Measurements from ENCODE around the gene NAALADL2.
"Not testable (repeated sequence)": the region's sequence is repeated elsewhere in the genome, so short reads cannot be mapped to it uniquely, and the experiment has no call there.

The NAALADL2 gene

DNA sequence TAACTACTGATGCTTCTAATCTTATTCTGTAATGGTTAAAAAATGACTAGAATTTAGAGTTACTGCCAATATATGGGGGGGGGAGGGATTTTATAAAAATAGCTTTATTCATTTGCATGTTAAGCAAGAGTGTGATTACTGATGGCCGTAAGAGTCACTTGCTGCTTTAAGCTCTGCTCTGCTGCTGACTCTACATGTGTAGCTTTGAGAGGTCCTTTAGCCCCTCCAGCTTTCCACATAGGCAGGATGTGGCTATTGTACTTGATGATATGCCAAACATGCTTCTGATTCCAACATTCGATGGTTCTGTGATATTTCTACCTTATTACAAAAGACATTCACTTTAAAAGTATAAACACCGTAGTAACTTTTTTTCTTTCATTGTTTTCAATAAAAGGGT lies 511.3 kb downstream of the NAALADL2 start:
- DNase-seq (ENCODE audit: low spot score): not testable (repeated sequence)

DNA sequence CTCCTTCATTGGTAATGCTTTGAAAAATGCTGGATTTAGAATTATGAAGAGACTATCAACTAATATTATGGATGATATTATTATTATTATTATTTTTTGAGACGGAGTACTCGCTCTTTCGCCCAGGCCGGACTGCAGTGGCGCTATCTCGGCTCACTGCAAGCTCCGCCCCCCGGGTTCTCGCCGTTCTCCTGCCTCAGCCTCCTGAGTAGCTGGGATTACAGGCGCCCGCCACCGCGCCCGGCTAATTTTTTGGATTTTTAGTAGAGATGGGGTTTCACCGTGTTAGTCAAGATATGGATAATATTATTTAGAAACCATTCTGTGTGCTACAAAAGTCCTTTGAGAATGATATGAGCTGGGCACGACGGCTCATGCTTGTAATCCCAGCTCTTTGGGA lies 512.1 kb downstream of the NAALADL2 start:
- DNase-seq (ENCODE audit: low spot score): not testable (repeated sequence)

- DNase-seq (ENCODE audit: low spot score): no peak
These were observed 515.6 kb downstream of the NAALADL2 start for GRCh38 chr3:175374705-175375104.

DNA sequence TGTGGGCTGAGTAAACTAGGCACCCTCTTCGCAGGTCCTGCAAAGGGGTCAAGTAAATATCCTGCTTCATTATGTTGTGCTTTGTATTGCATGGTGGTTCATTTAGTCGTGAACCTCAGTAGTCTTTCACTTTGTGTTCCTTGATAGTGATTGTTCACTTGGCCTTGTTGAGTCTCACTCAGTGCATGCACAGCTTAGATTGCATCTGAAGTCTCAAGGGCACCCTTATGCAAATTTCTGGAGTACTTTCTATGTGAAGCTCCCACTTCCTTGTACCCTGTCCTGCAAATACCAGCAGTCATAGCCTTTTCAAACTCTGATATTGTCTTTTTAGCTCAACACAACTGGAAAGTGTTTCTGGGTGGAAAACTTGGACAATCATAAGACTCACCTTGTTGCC lies 519.2 kb downstream of the NAALADL2 start:
- DNase-seq (ENCODE audit: low spot score): no peak

DNA sequence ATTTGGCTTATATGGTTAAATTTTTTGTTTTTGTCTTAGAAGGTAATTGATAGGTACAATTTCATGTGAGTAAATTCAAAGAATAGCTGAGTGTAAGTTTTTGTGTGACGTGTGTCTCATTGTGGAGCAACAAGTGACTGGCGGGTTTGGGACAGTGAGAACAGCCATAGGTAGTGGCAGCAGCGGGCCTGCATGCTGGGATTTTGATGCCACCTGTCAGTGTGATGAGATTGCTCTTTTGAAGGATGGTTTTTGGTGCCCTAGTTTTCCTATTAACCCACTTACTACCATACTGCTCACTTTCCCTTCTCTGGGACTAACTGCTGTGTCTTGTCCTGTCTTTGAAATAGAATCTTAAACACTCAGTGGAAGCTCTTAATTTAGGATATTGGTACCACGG lies 522.6 kb downstream of the NAALADL2 start:
- no peak for DNase-seq (ENCODE audit: low spot score)

- DNase-seq (ENCODE audit: low spot score): no peak
These were observed 524.2 kb downstream of the NAALADL2 start for GRCh38 chr3:175383371-175383770.

- DNase-seq (ENCODE audit: low spot score): no peak
These were observed 524.7 kb downstream of the NAALADL2 start for GRCh38 chr3:175383813-175384212.

- no peak for DNase-seq (ENCODE audit: low spot score)
These were observed 525.4 kb downstream of the NAALADL2 start for GRCh38 chr3:175384569-175384968.

GRCh38 chr3:175386630-175387029 lies 527.5 kb downstream of the NAALADL2 start:
- no peak for DNase-seq (ENCODE audit: low spot score)

GRCh38 chr3:175389560-175389959 lies 530.4 kb downstream of the NAALADL2 start:
- no peak for DNase-seq (ENCODE audit: low spot score)

DNA sequence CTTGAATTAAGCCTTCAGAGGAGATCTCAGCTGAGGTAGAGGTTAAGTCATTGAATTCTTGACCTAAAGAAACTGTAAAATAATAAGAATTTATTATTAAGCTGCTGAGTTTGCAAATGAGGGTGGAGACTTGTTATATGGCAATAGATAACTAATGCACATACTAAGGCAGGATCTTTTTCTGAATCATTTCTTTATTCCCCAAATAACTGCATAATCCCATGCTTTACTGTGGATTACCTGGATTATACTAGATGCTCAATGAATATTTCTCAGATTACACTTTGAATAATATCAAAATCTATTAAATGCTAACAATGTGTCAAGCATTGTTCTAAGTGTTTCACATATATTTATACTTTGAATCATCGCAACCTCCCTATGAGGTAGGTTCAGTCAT lies 532.5 kb downstream of the NAALADL2 start:
- DNase-seq (ENCODE audit: low spot score): no peak

GRCh38 chr3:175392653-175393052 lies 533.5 kb downstream of the NAALADL2 start:
- no peak for DNase-seq (ENCODE audit: low spot score)

DNA sequence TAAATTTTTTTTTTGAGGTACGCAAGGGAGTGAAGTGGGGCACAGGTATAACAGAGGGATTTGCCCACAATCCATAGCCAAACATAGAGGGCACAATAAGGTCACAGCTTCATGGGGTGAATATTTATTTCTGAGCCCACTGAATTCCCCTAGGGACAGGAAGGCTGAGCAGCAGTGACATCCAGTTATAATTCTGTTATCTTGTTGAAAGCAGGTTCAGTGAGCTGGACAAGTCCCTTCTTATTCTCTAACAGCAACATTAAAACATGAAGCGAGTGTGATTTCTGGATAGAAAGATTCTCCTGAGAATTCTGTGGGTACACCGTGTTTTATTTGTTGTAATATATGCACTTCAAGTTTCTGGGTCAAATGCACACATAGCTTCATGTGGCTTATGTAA lies 538.2 kb downstream of the NAALADL2 start:
- DNase-seq (ENCODE audit: low spot score): no peak

- no peak for DNase-seq (ENCODE audit: low spot score)
These were observed 539.5 kb downstream of the NAALADL2 start for GRCh38 chr3:175398676-175399075.

GRCh38 chr3:175399156-175399840 lies 540.2 kb downstream of the NAALADL2 start:
- no peak for DNase-seq (ENCODE audit: low spot score)

- DNase-seq (ENCODE audit: low spot score): no peak
These were observed 544.9 kb downstream of the NAALADL2 start for GRCh38 chr3:175404027-175404426.

DNA sequence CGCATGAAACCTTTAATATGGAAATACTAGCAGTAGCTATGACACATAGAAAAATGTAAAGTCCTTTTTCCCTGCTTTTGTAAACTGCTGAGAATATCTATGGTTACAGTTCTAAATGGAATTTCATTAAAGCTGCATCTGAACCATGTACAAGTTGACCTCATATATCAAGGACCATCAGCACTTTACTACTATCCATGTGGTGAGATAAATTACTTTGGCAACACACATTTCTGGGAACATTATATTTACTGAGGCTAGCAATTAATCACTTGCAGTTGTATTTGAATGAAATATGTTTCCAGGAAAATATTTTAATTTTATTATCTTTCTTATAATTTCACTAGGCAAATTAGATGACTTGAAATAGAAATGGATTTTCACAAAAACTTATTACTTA lies 545.5 kb downstream of the NAALADL2 start:
- DNase-seq (ENCODE audit: low spot score): no peak

DNA sequence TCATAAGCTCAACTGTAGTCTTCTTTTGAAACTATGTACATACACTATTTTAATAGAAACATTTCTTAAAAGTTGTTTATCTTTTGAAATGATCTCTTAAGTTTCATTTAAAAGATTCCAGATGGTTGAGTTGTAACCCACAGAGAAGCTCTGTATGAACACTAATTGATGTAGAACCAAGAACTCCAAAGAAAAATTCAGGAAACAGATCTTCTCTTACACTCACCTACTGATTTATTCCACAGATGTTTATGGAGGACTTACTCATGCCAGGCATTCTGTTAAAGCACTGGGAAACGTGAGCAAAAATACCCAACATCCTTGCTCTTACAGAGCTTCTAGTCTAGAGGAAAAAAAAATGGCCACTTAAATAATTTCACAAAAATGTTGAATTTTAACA lies 551.1 kb downstream of the NAALADL2 start:
- DNase-seq (ENCODE audit: low spot score): no peak

DNA sequence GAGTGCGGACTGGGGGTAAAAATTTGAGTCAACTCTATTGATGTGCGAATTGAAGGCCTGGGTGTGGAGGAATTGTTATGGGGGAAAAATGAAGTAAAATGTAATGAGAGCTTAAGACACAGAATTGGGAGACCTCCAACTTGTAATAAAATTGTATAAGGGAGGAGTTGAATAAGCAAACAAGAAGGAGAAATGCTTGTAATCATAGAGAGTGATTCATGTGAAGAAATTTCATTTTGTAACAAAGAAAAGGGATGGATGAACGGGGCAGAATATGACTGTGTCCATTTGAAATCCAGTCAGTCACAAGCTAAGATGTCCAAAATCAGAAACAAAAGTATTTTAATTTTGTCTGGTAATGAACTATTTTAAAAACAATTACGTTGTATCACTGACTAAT lies 552.3 kb downstream of the NAALADL2 start:
- DNase-seq (ENCODE audit: low spot score): no peak

- DNase-seq (ENCODE audit: low spot score): no peak
These were observed 552.8 kb downstream of the NAALADL2 start for GRCh38 chr3:175411946-175412345.

- no peak for DNase-seq (ENCODE audit: low spot score)
These were observed 554.8 kb downstream of the NAALADL2 start for GRCh38 chr3:175413926-175414325.

DNA sequence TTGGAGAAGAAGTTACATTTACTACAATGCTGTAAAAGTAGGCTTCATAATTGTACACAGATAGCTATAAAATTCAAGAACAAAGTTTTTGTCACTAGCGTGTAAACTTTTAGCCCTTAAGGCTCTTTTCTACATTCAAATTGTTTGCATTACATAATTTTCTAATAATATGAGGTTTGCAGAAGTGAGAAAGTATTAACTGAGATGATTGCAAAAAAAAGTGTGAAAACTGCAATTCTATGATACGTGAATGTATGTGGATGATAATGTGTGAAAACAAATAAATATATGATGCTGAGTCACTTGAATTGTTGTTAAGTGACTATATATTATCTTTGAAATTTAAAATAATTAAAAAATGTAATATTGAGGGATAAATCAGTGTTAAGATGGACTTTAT lies 557.5 kb downstream of the NAALADL2 start:
- no peak for DNase-seq (ENCODE audit: low spot score)

GRCh38 chr3:175417426-175417825 lies 558.3 kb downstream of the NAALADL2 start:
- DNase-seq (ENCODE audit: low spot score): no peak

DNA sequence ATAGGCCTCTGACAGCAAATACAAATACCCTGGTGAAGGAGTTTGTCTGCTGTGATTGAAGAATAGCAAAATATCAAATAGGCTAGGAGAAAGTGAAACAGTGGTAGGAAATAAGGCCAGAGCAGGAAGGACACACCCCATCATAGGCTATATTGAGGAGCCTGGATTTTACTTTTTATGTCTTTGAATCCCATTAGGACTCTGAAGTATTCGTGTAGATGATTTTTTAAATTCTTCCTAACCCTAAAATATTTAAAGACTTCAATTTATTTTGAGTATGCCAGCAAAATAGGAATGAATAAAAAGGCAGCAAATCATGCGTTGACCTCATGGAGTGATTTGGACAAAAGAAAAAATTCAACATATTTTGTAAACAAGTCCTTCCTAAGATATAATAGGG lies 562.8 kb downstream of the NAALADL2 start:
- no peak for DNase-seq (ENCODE audit: low spot score)

DNA sequence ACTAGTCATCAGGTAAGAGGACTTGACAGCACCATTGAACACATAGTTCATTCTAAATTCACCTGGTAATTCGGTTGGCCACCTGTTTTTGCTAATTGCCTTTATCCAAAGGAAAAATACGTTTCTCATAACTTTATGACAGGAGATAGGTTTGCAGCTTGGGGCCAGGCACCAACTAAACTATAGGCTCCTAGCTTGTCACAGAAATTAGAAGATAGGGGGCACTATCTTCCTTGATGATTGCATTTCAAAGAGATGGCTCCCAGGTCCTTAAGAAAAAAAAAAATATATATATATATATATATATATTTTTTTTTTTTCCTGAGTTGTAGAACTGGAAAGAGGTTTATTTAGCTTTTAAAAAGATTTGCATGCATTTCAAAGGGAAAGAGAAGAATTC lies 563.6 kb downstream of the NAALADL2 start:
- DNase-seq (ENCODE audit: low spot score): no peak
